Heart left ventricle (tissue), 16 donors: ENCODE results near the gene ZNF628. TPM values are rescaled to one million over a fixed set of nuclear protein-coding genes. Genes with fewer than 3 reads are reported as not detected.

Experiments used
- ATAC-seq, 4 donors: fragments of 200-7000 bp; cut with Tn5 transposase; one replicate each; pipeline ENCODE4 v1.9.1; 2020 to 2022; ENCODE audit warnings: moderate library complexity in 4 of 4, mild to moderate bottlenecking in 3 of 4, moderate number of reproducible peaks in 1 of 4
- DNase-seq, 5 donors: peaks; one replicate each; pipeline ENCODE4 v3.0.0-alpha.2; 2020
- H3K27ac ChIP-seq, 12 donors: fragments of 200-600 bp; sonication (generic) in 4 of 12; one replicate each; pipeline versions ENCODE4 v1.5.0 to v1.8.0; 2016 to 2022; ENCODE audit warnings: mild to moderate bottlenecking in 2 of 12
- H3K27me3 ChIP-seq, 9 donors: fragments of 200-600 bp; sonication (generic) in 2 of 9; one replicate each; pipeline versions ENCODE4 v1.5.1 to v1.8.0; 2016 to 2022; ENCODE audit warnings: mild to moderate bottlenecking in 3 of 9
- H3K36me3 ChIP-seq, 9 donors: fragments of 200-600 bp; sonication (generic) in 2 of 9; one replicate each; pipeline versions ENCODE4 v1.5.0 to v1.8.0; 2018 to 2022; ENCODE audit warnings: mild to moderate bottlenecking in 2 of 9
- H3K4me1 ChIP-seq, 12 donors: fragments of 200-600 bp; sonication (generic) in 4 of 12; one replicate each; pipeline versions ENCODE4 v1.5.0 to v1.8.0; 2016 to 2022; ENCODE audit warnings: mild to moderate bottlenecking in 3 of 12
- H3K4me3 ChIP-seq, 12 donors: fragments of 200-600 bp; sonication (generic) in 4 of 12; one replicate each; pipeline versions ENCODE4 v1.5.0 to v1.8.0; 2017 to 2022; ENCODE audit warnings: mild to moderate bottlenecking in 9 of 12, moderate library complexity in 4 of 12
- H3K9me3 ChIP-seq, 12 donors: fragments of 200-600 bp; sonication (generic) in 4 of 12; one replicate each; pipeline versions ENCODE4 v1.5.0 to v1.8.0; 2016 to 2022; ENCODE audit warnings: mild to moderate bottlenecking in 1 of 12
- POLR2A ChIP-seq, 2 donors: fragments of 450-650 bp; IDR thresholded peaks; one replicate each; pipeline ENCODE4 v1.6.1; 2017; ENCODE audit warnings: antibody characterized with exemption in 2 of 2, mild to moderate bottlenecking in 2 of 2, moderate library complexity in 2 of 2
- WGBS, 4 donors: extraction: QIAGEN DNeasy Blood & Tissue Kit in 2 of 4; methylation state at CpG; one replicate each; pipeline versions ENCODE4 v1.1.5 to v1.1.7; 2013 to 2018; 5-methylcytosine and 5-hydroxymethylcytosine counted together
- intact Hi-C, 10 donors: fragments of 100-400 bp; cut with DNase I; formaldehyde crosslinking; loops; one replicate each; pipeline versions ENCODE4 v1.11.1 to v1.14.2; 2022
- polyA plus RNA-seq, 2 donors: library from polyadenylated mRNA; stranded (reverse); fragments of 200-250 nt; gene quantifications; one replicate each; pipeline ENCODE4 v1.2.3, GENCODE V29; 2013
- total RNA-seq, 9 donors: library from RNA; depleted of rRNA in 2 of 9; stranded (reverse); fragments of >200 nt in 2 of 9; fragmentation: NEBNext Ultra II Directional in 3 of 9; extraction: Animal tissue kit (Norgen Biotek cat#: 25700) in 3 of 9; gene quantifications; one replicate each; pipeline versions ENCODE4 v1.1.0 to v1.2.4, GENCODE V29; 2016 to 2023
- TF ChIP-seq, protein P1 (sequence below), 12 donors: fragments of 200-600 bp; sonication (generic) in 4 of 12; IDR thresholded peaks; one replicate each; pipeline versions ENCODE4 v1.5.0 to v1.8.0; 2018 to 2022; ENCODE audit warnings: antibody characterized with exemption in 12 of 12, mild to moderate bottlenecking in 5 of 12
- donor health status: ischemic (EF 13 %, LVEDD 7.1; RV severe dilation, severe dysfunction).
- donor health status: healthy with polysubstance abuse.
- donor health status: DM: no; HTN: yes; CAD: no.
- donor health status: DM: no; HTN: no; CAD: no.
- donor health status: ischemic (EF 25% LVEDD 6.9; RV normal size, moderate dysfunction).
- donor health status: ischemic (EF 25% LVEDD 5.7; RV mildly dilated, moderate dysfunction).
- donor health status: healthy.
- donor health status: DM: yes; HTN: yes; CAD: no.
- donor health status: ischemic (EF 35%, LVEDD 5.7; RV mildly dilated, moderate dysfunction).
- donor health status: nonischemic (EF 11% LVEDD 7.7; RV severe dilation, severe dysfunction).
- donor health status: DM: yes; HTN: yes; CAD: no.
- donor health status: PGD.
- donor health status: ischemic (EF 29% LVEDD 5.4; RV normal size, mild dysfunction).
- donor health status: nonischemic (EF 23%, LVEDD 6.1; RV moderate dilation, normal function).

The ZNF628 gene
- total and polyA plus RNA-seq, 11 donors = 2.3 to 10.3 (median 5.4) TPM

DNA sequence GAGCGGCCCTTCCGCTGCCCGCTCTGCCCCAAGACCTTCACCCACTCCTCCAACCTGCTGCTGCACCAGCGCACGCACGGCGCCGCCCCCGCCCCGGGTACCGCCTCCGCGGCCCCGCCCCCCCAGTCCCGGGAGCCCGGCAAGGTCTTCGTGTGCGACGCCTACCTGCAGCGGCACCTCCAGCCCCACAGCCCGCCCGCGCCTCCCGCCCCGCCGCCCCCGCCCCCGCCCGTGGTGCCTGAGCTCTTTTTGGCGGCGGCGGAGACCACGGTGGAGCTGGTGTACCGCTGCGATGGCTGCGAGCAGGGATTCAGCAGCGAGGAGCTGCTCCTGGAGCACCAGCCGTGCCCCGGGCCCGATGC lies 5.4 kb downstream of the ZNF628 start:
- ATAC-seq (no peak), DNase-seq (peak in 1 of 5 donors; percentile 22)
- Histone ChIP-seq H3K27ac (no peak overlapping the region), H3K36me3 (peaks cover 0 to 23% (median 10%) of the 10 kb centered on the region in 9 donors), H3K4me3 (no peak overlapping the region), H3K9me3 (no peaks in the 10 kb centered on the region), H3K27me3 (peaks cover 0 to 6% (median 0%) of the 10 kb centered on the region in 9 donors), H3K4me1 (peaks cover 7 to 62% (median 42%) of the 10 kb centered on the region in 12 donors)
- 76 to 84% (median 80%) methylated on average over 9 to 40 of the region's 40 CpGs for WGBS, 4 donors
- TF ChIP-seq, protein P1, sequence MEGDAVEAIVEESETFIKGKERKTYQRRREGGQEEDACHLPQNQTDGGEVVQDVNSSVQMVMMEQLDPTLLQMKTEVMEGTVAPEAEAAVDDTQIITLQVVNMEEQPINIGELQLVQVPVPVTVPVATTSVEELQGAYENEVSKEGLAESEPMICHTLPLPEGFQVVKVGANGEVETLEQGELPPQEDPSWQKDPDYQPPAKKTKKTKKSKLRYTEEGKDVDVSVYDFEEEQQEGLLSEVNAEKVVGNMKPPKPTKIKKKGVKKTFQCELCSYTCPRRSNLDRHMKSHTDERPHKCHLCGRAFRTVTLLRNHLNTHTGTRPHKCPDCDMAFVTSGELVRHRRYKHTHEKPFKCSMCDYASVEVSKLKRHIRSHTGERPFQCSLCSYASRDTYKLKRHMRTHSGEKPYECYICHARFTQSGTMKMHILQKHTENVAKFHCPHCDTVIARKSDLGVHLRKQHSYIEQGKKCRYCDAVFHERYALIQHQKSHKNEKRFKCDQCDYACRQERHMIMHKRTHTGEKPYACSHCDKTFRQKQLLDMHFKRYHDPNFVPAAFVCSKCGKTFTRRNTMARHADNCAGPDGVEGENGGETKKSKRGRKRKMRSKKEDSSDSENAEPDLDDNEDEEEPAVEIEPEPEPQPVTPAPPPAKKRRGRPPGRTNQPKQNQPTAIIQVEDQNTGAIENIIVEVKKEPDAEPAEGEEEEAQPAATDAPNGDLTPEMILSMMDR (IDR thresholded peaks at IDR 0.05) = no peak
- no peak for TF ChIP-seq POLR2A (IDR thresholded peaks at IDR 0.05)
- intact Hi-C loops = no loop called here

DNA sequence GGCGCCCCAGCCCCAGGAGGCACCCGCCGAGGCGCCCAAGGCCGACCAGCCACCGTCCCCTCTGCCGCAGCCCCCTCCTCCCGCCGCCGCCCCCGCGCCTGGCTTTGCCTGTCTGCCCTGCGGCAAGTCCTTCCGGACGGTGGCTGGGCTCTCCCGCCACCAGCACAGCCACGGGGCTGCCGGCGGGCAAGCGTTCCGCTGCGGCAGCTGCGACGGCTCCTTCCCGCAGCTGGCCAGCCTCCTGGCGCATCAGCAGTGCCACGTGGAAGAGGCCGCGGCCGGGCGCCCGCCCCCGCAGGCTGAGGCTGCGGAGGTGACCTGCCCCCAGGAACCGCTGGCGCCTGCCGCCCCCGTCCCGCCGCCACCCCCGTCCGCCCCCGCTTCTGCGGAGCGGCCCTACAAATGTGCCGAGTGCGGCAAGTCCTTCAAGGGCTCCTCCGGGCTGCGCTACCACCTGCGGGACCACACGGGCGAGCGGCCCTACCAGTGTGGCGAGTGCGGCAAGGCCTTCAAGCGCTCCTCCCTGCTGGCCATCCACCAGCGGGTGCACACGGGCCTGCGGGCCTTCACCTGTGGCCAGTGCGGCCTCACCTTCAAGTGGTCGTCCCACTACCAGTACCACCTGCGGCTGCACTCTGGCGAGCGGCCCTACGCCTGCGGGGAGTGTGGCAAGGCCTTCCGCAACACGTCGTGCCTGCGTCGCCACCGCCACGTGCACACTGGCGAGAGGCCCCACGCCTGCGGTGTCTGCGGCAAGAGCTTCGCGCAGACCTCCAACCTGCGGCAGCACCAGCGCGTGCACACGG lies 5.9 kb downstream of the ZNF628 start:
- ATAC-seq (no peak), DNase-seq (peak in 2 of 5 donors; percentile 26 to 33)
- H3K27me3 ChIP-seq = peaks cover 0 to 6% (median 0%) of the 10 kb centered on the region in 9 donors
- TF ChIP-seq, protein P1 (IDR thresholded peaks at IDR 0.05) = no peak
- TF ChIP-seq POLR2A (IDR thresholded peaks at IDR 0.05) = no peak
- H3K27ac ChIP-seq = no peak overlapping the region
- intact Hi-C loops = no loop called here
- WGBS, 4 donors = 91 to 92% (median 92%) methylated on average over 68 to 83 of the region's 83 CpGs
- no peak overlapping the region for H3K4me3 ChIP-seq
- peaks cover 7 to 66% (median 43%) of the 10 kb centered on the region in 12 donors for H3K4me1 ChIP-seq
- peaks cover 0 to 23% (median 10%) of the 10 kb centered on the region in 9 donors for H3K36me3 ChIP-seq
- no peaks in the 10 kb centered on the region for H3K9me3 ChIP-seq

DNA sequence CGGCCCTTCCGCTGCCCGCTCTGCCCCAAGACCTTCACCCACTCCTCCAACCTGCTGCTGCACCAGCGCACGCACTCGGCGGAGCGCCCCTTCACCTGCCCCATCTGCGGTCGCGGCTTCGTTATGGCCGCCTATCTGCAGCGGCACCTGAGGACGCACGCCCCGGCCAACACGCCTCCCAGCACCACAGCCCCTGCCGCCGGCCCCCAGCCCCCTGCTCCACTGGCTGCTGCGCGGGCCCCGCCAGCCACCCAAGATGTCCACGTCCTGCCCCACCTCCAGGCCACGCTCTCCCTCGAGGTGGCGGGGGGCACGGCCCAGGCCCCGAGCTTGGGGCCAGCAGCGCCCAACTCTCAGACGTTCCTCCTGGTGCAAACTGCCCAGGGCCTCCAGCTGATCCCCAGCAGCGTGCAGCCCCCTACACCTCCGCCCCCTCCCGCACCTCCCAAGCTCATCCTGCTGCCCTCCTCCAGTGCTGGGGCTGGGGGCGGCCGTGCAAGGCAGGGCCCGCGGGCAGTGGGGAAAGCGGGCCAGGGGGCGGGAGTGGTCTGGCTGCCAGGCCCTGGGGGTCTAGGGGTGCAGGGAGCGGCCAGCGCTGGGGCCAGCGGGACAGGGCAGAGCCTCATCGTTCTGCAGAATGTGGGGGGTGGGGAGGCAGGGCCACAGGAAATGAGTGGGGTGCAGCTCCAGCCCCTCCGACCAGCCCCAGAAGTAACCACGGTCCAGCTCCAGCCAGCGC lies 6.7 kb downstream of the ZNF628 start:
- no peak for TF ChIP-seq POLR2A (IDR thresholded peaks at IDR 0.05)
- TF ChIP-seq, protein P1 (IDR thresholded peaks at IDR 0.05) = no peak
- DNase-seq (peak in 2 of 5 donors; percentile 19 to 22), ATAC-seq (no peak)
- no peak overlapping the region for H3K4me3 ChIP-seq
- H3K9me3 ChIP-seq = no peaks in the 10 kb centered on the region
- 90 to 92% (median 91%) methylated on average over 39 to 47 of the region's 47 CpGs for WGBS, 4 donors
- H3K27ac ChIP-seq = no peak overlapping the region
- peaks cover 0 to 6% (median 0%) of the 10 kb centered on the region in 9 donors for H3K27me3 ChIP-seq
- H3K36me3 ChIP-seq = peaks cover 0 to 23% (median 10%) of the 10 kb centered on the region in 9 donors
- H3K4me1 ChIP-seq = peaks cover 7 to 66% (median 42%) of the 10 kb centered on the region in 12 donors
- intact Hi-C loops = no loop called here
